ENCODE data around the gene CAMK1G.

CAMK1G gene

GRCh38 chr1:209603877-209604276 is 20.4 kb downstream of the CAMK1G start:
- H3K4me1 ChIP-seq (ENCODE audit: insufficient read depth, low read length), result no peaks in the 10 kb centered on the region
- TF ChIP-seq CTCF (IDR thresholded peaks at IDR 0.05; ENCODE audit: borderline replicate concordance, extremely low read depth, low read length, poor library complexity, severe bottlenecking), result no peak
- no peak for TF ChIP-seq EZH2 (IDR thresholded peaks at IDR 0.05; ENCODE audit: borderline replicate concordance, low read depth, low read length, severe bottlenecking)
- no peaks in the 10 kb centered on the region for H4K20me1 ChIP-seq (ENCODE audit: insufficient read depth, low read length)
- no peaks in the 10 kb centered on the region for H3K9me3 ChIP-seq (ENCODE audit: insufficient read depth, low read length, severe bottlenecking)
- no peak overlapping the region for H2AFZ ChIP-seq (ENCODE audit: low read depth, low read length)
- H3K36me3 ChIP-seq (ENCODE audit: insufficient read depth, low read length), result no peaks in the 10 kb centered on the region
- ATAC-seq (ENCODE audit: insufficient read depth, low read depth), result no peak
- H3K9ac ChIP-seq (ENCODE audit: low read depth, low read length), result no peak overlapping the region
- H3K27ac ChIP-seq (ENCODE audit: low read length), result no peak overlapping the region
- H3K27me3 ChIP-seq (ENCODE audit: insufficient read depth, low read length, poor library complexity), result peaks cover 2% of the 10 kb centered on the region
- H3K4me3 ChIP-seq (ENCODE audit: low read depth in 1 of 2, low read length in 2 of 2), result no peak overlapping the region
- no peak overlapping the region for H3K4me2 ChIP-seq (ENCODE audit: insufficient read depth, low read length)
- no peak for DNase-seq
- no peaks in the 10 kb centered on the region for H3K79me2 ChIP-seq (ENCODE audit: insufficient read depth, low read length)

GRCh38 chr1:209607102-209607794 is 23.7 kb downstream of the CAMK1G start:
- TF ChIP-seq EZH2 (IDR thresholded peaks at IDR 0.05; ENCODE audit: borderline replicate concordance, low read depth, low read length, severe bottlenecking) (no peak), CTCF (IDR thresholded peaks at IDR 0.05; ENCODE audit: borderline replicate concordance, extremely low read depth, low read length, poor library complexity, severe bottlenecking) (no peak)
- Histone ChIP-seq H3K4me3 (ENCODE audit: low read depth in 1 of 2, low read length in 2 of 2) (no peak overlapping the region), H3K27me3 (ENCODE audit: insufficient read depth, low read length, poor library complexity) (peaks cover 3% of the 10 kb centered on the region), H3K36me3 (ENCODE audit: insufficient read depth, low read length) (no peaks in the 10 kb centered on the region), H3K4me2 (ENCODE audit: insufficient read depth, low read length) (no peak overlapping the region), H3K27ac (ENCODE audit: low read length) (no peak overlapping the region), H4K20me1 (ENCODE audit: insufficient read depth, low read length) (no peaks in the 10 kb centered on the region), H3K4me1 (ENCODE audit: insufficient read depth, low read length) (no peaks in the 10 kb centered on the region), H3K79me2 (ENCODE audit: insufficient read depth, low read length) (no peaks in the 10 kb centered on the region), H3K9me3 (ENCODE audit: insufficient read depth, low read length, severe bottlenecking) (no peaks in the 10 kb centered on the region), H2AFZ (ENCODE audit: low read depth, low read length) (no peak overlapping the region), H3K9ac (ENCODE audit: low read depth, low read length) (no peak overlapping the region)
- ATAC-seq (ENCODE audit: insufficient read depth, low read depth) (no peak), DNase-seq (no peak)

GRCh38 chr1:209607795-209608178 is 24.3 kb downstream of the CAMK1G start:
- ATAC-seq (ENCODE audit: insufficient read depth, low read depth) (no peak), DNase-seq (no peak)
- H3K27ac ChIP-seq (ENCODE audit: low read length), result no peak overlapping the region
- H2AFZ ChIP-seq (ENCODE audit: low read depth, low read length), result no peak overlapping the region
- H3K9me3 ChIP-seq (ENCODE audit: insufficient read depth, low read length, severe bottlenecking), result no peaks in the 10 kb centered on the region
- TF ChIP-seq CTCF (IDR thresholded peaks at IDR 0.05; ENCODE audit: borderline replicate concordance, extremely low read depth, low read length, poor library complexity, severe bottlenecking) (no peak), EZH2 (IDR thresholded peaks at IDR 0.05; ENCODE audit: borderline replicate concordance, low read depth, low read length, severe bottlenecking) (no peak)
- H4K20me1 ChIP-seq (ENCODE audit: insufficient read depth, low read length), result no peaks in the 10 kb centered on the region
- H3K9ac ChIP-seq (ENCODE audit: low read depth, low read length), result no peak overlapping the region
- H3K4me1 ChIP-seq (ENCODE audit: insufficient read depth, low read length), result no peaks in the 10 kb centered on the region
- peaks cover 3% of the 10 kb centered on the region for H3K27me3 ChIP-seq (ENCODE audit: insufficient read depth, low read length, poor library complexity)
- no peak overlapping the region for H3K4me2 ChIP-seq (ENCODE audit: insufficient read depth, low read length)
- no peaks in the 10 kb centered on the region for H3K36me3 ChIP-seq (ENCODE audit: insufficient read depth, low read length)
- H3K4me3 ChIP-seq (ENCODE audit: low read depth in 1 of 2, low read length in 2 of 2), result no peak overlapping the region
- no peaks in the 10 kb centered on the region for H3K79me2 ChIP-seq (ENCODE audit: insufficient read depth, low read length)

All from DND-41 (cell line).